K562 (cell line): ENCODE measurements around the gene MBD2. TPM values are rescaled to one million over a fixed set of nuclear protein-coding genes. Genes with fewer than 3 reads are reported as not detected.
"Not testable (repeated sequence)": the region's sequence is repeated elsewhere in the genome, so short reads cannot be mapped to it uniquely, and the experiment has no call there.

Experiments
- ATAC-seq: fragments of 200-7000 bp; cut with Tn5 transposase; 3 replicates; pipeline ENCODE4 v1.9.1; 2020; ENCODE audit warnings: moderate library complexity
- BruUV-seq: library from RNA; stranded (reverse); fragments of 400-500 nt; replicated peaks from 2 replicates; lab custom pipeline; 2021; lab: Mats Ljungman, UMichigan
- CTCF ChIA-PET: fragments of 300-600 bp; formaldehyde crosslinking; extraction: SDS; loops from one replicate; lab custom pipeline; 2021; ENCODE audit warnings: low intra/inter-chr PET ratio; lab: Yijun Ruan, JAX
- POLR2A ChIA-PET: fragments of 300-600, 350-650 bp; sonication (Branson Sonifier 250); formaldehyde crosslinking; extraction: SDS; loops from one replicate; lab custom pipeline; 2021; ENCODE audit warnings: antibody characterized with exemption, inconsistent platforms; lab: Yijun Ruan, JAX
- DNase-seq, 4 experiments: peaks; one replicate each; pipeline versions ENCODE4 v3.0.0 to v3.0.0-alpha.2; 2011 to 2018; ENCODE audit warnings: low spot score in 3 of 4, mixed read lengths in 3 of 4; ENCODE audit errors: extremely low read depth in 1 of 4
- FAIRE-seq: peaks from 2 replicates; lab custom pipeline; 2011; peaks lifted over from hg19 to GRCh38; lab: Jason Lieb, UNC
- H2AFZ ChIP-seq: 2 replicates; pipeline ENCODE4 v1.6.0; 2011; ENCODE audit warnings: low read depth, low read length, control low read depth, inconsistent platforms
- H3K27ac ChIP-seq: fragments of 200-600 bp; 3 replicates; pipeline ENCODE4 v1.8.0; 2011; ENCODE audit warnings: low read depth, mild to moderate bottlenecking, control low read depth, inconsistent platforms, low read length, moderate library complexity, mixed read lengths; ENCODE audit errors: extremely low read depth
- H3K27me3 ChIP-seq, 2 experiments: fragments of 300-600 bp in 1 of 2; 2 replicates in 1 of 2; 3 replicates in 1 of 2; pipeline versions ENCODE4 v1.6.0 to v1.8.0; 2011; ENCODE audit warnings: inconsistent platforms in 2 of 2, low read length in 2 of 2, mild to moderate bottlenecking in 1 of 2, mixed read lengths in 1 of 2, moderate library complexity in 1 of 2; ENCODE audit not compliant: control insufficient read depth in 2 of 2, insufficient read depth in 2 of 2
- H3K36me3 ChIP-seq: fragments of 300-600 bp; 3 replicates; pipeline ENCODE4 v1.8.0; 2011; ENCODE audit warnings: mild to moderate bottlenecking, low read length, inconsistent platforms; ENCODE audit not compliant: control insufficient read depth, insufficient read depth
- H3K4me1 ChIP-seq, 2 experiments: fragments of 200-600 bp in 1 of 2; replicated peaks in 1 of 2; 2 replicates in 1 of 2; 3 replicates in 1 of 2; pipeline versions ENCODE4 v1.5.1 to v1.8.0; 2011; ENCODE audit warnings: inconsistent platforms in 2 of 2, low read length in 2 of 2, mild to moderate bottlenecking in 1 of 2, mixed read lengths in 1 of 2, moderate library complexity in 1 of 2; ENCODE audit not compliant: control insufficient read depth in 2 of 2, insufficient read depth in 2 of 2
- H3K4me2 ChIP-seq: 2 replicates; pipeline ENCODE4 v1.6.1; 2011; ENCODE audit warnings: low read length, control low read depth, inconsistent platforms, mixed read lengths; ENCODE audit not compliant: insufficient read depth
- H3K4me3 ChIP-seq: fragments of 200-600 bp; sonication (generic), shearing (Covaris generic); 2 replicates; pipeline ENCODE4 v1.5.1; 2016; ENCODE audit warnings: control low read depth, inconsistent platforms
- H3K79me2 ChIP-seq: fragments of 200-600 bp; 3 replicates; pipeline ENCODE4 v1.8.0; 2011; ENCODE audit warnings: low read length, inconsistent platforms; ENCODE audit not compliant: control insufficient read depth, insufficient read depth
- H3K9ac ChIP-seq, 2 experiments: 2 replicates each; pipeline versions ENCODE4 v1.6.0 to v1.6.1; 2011; ENCODE audit warnings: low read depth in 2 of 2, low read length in 2 of 2, control low read depth in 1 of 2, inconsistent platforms in 1 of 2, mild to moderate bottlenecking in 1 of 2, mixed read lengths in 1 of 2; ENCODE audit not compliant: insufficient read depth in 1 of 2
- H3K9me1 ChIP-seq: one replicate; pipeline ENCODE4 v1.6.0; 2011; ENCODE audit warnings: inconsistent platforms, mild to moderate bottlenecking, low read length, moderate library complexity; ENCODE audit not compliant: control insufficient read depth, insufficient read depth
- H3K9me3 ChIP-seq: replicated peaks from 2 replicates; pipeline ENCODE4 v1.5.1; 2011; ENCODE audit warnings: low read depth, low read length, inconsistent platforms; ENCODE audit not compliant: control insufficient read depth, insufficient read depth
- H4K20me1 ChIP-seq: replicated peaks from 2 replicates; pipeline ENCODE4 v1.6.1; 2011; ENCODE audit warnings: low read length, inconsistent platforms, mixed read lengths; ENCODE audit not compliant: control insufficient read depth, insufficient read depth
- CREM ChIP-seq: IDR thresholded peaks from 2 replicates; pipeline ENCODE4 v1.6.1; 2014; ENCODE audit warnings: antibody characterized with exemption, low read depth
- GABPA ChIP-seq: fragments of 200-800 bp; sonication (Bioruptor generic); conservative IDR thresholded peaks from 2 replicates; pipeline ENCODE4 v1.6.1; 2016; ENCODE audit warnings: low read depth, missing genetic modification characterization, missing compliant biosample characterization
- HDAC8 ChIP-seq: fragments of 450-650 bp; IDR thresholded peaks from 2 replicates; pipeline ENCODE4 v1.6.1; 2016; ENCODE audit warnings: mild to moderate bottlenecking, missing genetic modification characterization, moderate library complexity, missing compliant biosample characterization
- RAD21 ChIP-seq, 2 experiments: fragments of 250-450 bp in 1 of 2; fragments of 450-650 bp in 1 of 2; sonication (Bioruptor Pico) in 1 of 2; formaldehyde crosslinking in 1 of 2; IDR thresholded peaks in 1 of 2; conservative IDR thresholded peaks in 1 of 2; 2 replicates each; pipeline versions ENCODE4 v1.4.0 to v1.8.0; 2020 to 2022; ENCODE audit warnings: mild to moderate bottlenecking in 2 of 2, moderate library complexity in 1 of 2
- TOE1 ChIP-seq, 2 experiments: fragments of 450-650 bp in 1 of 2; sonication (generic) in 1 of 2; formaldehyde crosslinking in 1 of 2; IDR thresholded peaks; 2 replicates each; pipeline versions ENCODE4 v1.7.1 to v1.8.0; 2016 to 2022; ENCODE audit warnings: borderline replicate concordance in 2 of 2, mild to moderate bottlenecking in 2 of 2, antibody characterized with exemption in 1 of 2, inconsistent platforms in 1 of 2, low read depth in 1 of 2, missing genetic modification reagents in 1 of 2, moderate library complexity in 1 of 2
- ZNF232 ChIP-seq: sonication (generic); formaldehyde crosslinking; IDR thresholded peaks from 2 replicates; pipeline ENCODE4 v1.8.0; 2022; ENCODE audit warnings: mild to moderate bottlenecking, missing genetic modification reagents
- ZNF584 ChIP-seq: fragments of 200-800 bp; sonication (Bioruptor generic); IDR thresholded peaks from 2 replicates; pipeline ENCODE4 v1.6.1; 2016; ENCODE audit warnings: low read depth, mild to moderate bottlenecking, missing genetic modification characterization, missing compliant biosample characterization
- WGBS: fragments of 100-300 bp; shearing (Covaris generic); methylation state at CpG from one replicate; pipeline ENCODE4 v1.1.6; 2016; ENCODE audit warnings: low coverage, mixed read lengths; ENCODE audit not compliant: insufficient coverage; ENCODE audit errors: missing lambda C conversion rate; 5-methylcytosine and 5-hydroxymethylcytosine counted together
- in situ Hi-C: fragments of 300-500 bp; cut with MboI; formaldehyde crosslinking; loops from 4 replicates; pipeline ENCODE4 v1.15.0; 2018; ENCODE audit warnings: inconsistent platforms, mixed read lengths
- intact Hi-C: fragments of 100-400 bp; cut with micrococcal nuclease; formaldehyde crosslinking; loops from 2 replicates; pipeline ENCODE4 v1.14.2; 2022
- polyA plus RNA-seq, 8 experiments: library from polyadenylated mRNA; depleted of rRNA in 4 of 8; stranded (reverse) in 5 of 8; unstranded in 3 of 8; fragments of >200 nt; fragmentation: Nextera tagmentation in 2 of 8; fragmentation: Illumina TruSeq in 1 of 8; extraction: Ambion mirVana in 2 of 8; extraction: Trizol in 1 of 8; gene quantifications; 2 replicates each; pipeline versions ENCODE4 v1.2.1 to v1.2.3, GENCODE V29; 2011 to 2014; ENCODE audit warnings: inconsistent platforms in 1 of 8, missing spikeins in 1 of 8
- total RNA-seq, 7 experiments: library from RNA; depleted of rRNA in 6 of 7; stranded (reverse); fragments of >200 nt in 6 of 7; fragmentation: Illumina TruSeq in 2 of 7; extraction: Trizol in 2 of 7; gene quantifications; 2 replicates each; pipeline versions ENCODE4 v1.2.1 to v1.2.3, GENCODE V29; 2011 to 2021; ENCODE audit warnings: low replicate concordance in 1 of 7
- TF ChIP-seq, protein P1 (sequence below), 3 experiments: IDR thresholded peaks in 2 of 3; conservative IDR thresholded peaks in 1 of 3; 2 replicates each; pipeline ENCODE4 v1.5.1; 2011 to 2012; ENCODE audit warnings: low read length in 3 of 3, mild to moderate bottlenecking in 3 of 3, control low read depth in 2 of 3, improper control_type of control experiment in 1 of 3, inconsistent platforms in 1 of 3, low read depth in 1 of 3, mixed read lengths in 1 of 3, moderate library complexity in 1 of 3; ENCODE audit not compliant: insufficient read depth in 2 of 3

The MBD2 gene
- total and polyA plus RNA-seq, 9 of the 15 experiments (the other 6 are each of a cell fraction or from before 2014, with no cell fraction given) = 4.4 to 40.2 (median 13.9) TPM

- intact Hi-C loops (loop anchor here (10.0 kb wide), 1 partner anchor 559 kb away; no protein-coding TSS in a partner anchor), in situ Hi-C loops (loop anchor here (25.0 kb wide), 1 partner anchor 562 kb away; no protein-coding TSS in a partner anchor)
- H3K9me3 ChIP-seq, CTCF ChIA-PET, FAIRE-seq, DNase-seq, H3K9ac ChIP-seq, H3K79me2 ChIP-seq, H3K27ac ChIP-seq, BruUV-seq, POLR2A ChIA-PET, H3K36me3 ChIP-seq, ATAC-seq, H3K4me2 ChIP-seq, H3K4me3 ChIP-seq, H2AFZ ChIP-seq: not testable (repeated sequence)
- WGBS = 0% methylated on average over 2 of the region's 4 CpGs
- peak; percentile 42 for TF ChIP-seq GABPA (tag)
- TF ChIP-seq, all 486 proteins: peak for 1; not testable (repeated sequence) for 485
- not testable (repeated sequence) for H3K27me3 ChIP-seq, H3K9me1 ChIP-seq, H4K20me1 ChIP-seq, H3K4me1 ChIP-seq
These were observed 100.6 kb downstream of the MBD2 start for GRCh38 chr18:54123720-54124440.

DNA sequence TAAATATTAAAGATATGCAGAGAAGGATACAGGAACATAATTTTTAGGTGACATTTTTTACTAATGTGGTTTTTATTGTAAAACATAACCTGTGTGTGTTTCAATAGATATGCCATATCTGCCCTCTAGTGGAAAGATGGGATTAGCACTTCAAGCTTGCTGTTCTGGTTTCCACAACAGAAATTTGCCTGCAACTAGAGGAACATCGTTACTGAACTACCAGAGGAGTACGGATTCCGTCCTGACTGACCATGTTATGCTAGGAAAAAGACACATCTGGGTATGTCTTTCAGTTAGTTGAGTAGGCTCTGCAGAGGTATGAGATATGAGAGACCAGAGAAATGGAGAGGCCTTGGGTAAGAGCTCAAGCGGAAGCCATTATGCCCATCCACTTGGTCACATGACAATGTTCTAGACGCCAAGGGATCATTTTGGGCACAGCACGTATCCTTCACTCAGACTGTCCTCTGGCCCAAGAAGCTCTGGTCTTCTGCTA lies 104.9 kb downstream of the MBD2 start:
- H3K79me2 ChIP-seq = no peaks in the 10 kb centered on the region
- in situ Hi-C loops = loop anchor here (25.0 kb wide), 1 partner anchor 557 kb away; no protein-coding TSS in a partner anchor
- DNase-seq (peak; percentile 11 to 44 (median 20)), ATAC-seq (peak; percentile 88), FAIRE-seq (peak; percentile 86)
- H3K4me3 ChIP-seq = no peak overlapping the region
- no peaks in the 10 kb centered on the region for H4K20me1 ChIP-seq
- peak overlapping the region; percentile 81 for H2AFZ ChIP-seq
- POLR2A ChIA-PET = no interaction called here
- H3K9me1 ChIP-seq = no peaks in the 10 kb centered on the region
- BruUV-seq = no TSS peak
- no peak overlapping the region; a peak in 1 of 4 replicates for H3K9ac ChIP-seq
- no peaks in the 10 kb centered on the region for H3K36me3 ChIP-seq
- no peaks in the 10 kb centered on the region for H3K4me1 ChIP-seq
- intact Hi-C loops = loop anchor here (10.0 kb wide), 1 partner anchor 555 kb away; no protein-coding TSS in a partner anchor
- H3K9me3 ChIP-seq = no peaks in the 10 kb centered on the region
- H3K27me3 ChIP-seq = no peaks in the 10 kb centered on the region
- CTCF ChIA-PET = interaction anchor here (1.1 kb wide), 1 partner anchor 551 kb away, joined by 3 read pairs; no protein-coding TSS in a partner anchor
- H3K27ac ChIP-seq = no peak overlapping the region
- H3K4me2 ChIP-seq = peak overlapping the region; percentile 38; the same call in 1 of the 2 replicates
- 2% methylated on average over 5 of the region's 6 CpGs for WGBS
- peak; percentile 77 to 79 for TF ChIP-seq RAD21 (CRISPR knock-in tag; conservative IDR thresholded peaks at IDR 0.05 in 1 of 2, IDR thresholded peaks at IDR 0.05 in 1 of 2)
- TF ChIP-seq ZNF232 (CRISPR knock-in tag) = no peak
- TF ChIP-seq, protein P1, sequence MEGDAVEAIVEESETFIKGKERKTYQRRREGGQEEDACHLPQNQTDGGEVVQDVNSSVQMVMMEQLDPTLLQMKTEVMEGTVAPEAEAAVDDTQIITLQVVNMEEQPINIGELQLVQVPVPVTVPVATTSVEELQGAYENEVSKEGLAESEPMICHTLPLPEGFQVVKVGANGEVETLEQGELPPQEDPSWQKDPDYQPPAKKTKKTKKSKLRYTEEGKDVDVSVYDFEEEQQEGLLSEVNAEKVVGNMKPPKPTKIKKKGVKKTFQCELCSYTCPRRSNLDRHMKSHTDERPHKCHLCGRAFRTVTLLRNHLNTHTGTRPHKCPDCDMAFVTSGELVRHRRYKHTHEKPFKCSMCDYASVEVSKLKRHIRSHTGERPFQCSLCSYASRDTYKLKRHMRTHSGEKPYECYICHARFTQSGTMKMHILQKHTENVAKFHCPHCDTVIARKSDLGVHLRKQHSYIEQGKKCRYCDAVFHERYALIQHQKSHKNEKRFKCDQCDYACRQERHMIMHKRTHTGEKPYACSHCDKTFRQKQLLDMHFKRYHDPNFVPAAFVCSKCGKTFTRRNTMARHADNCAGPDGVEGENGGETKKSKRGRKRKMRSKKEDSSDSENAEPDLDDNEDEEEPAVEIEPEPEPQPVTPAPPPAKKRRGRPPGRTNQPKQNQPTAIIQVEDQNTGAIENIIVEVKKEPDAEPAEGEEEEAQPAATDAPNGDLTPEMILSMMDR (IDR thresholded peaks at IDR 0.05 in 2 of 3, conservative IDR thresholded peaks at IDR 0.05 in 1 of 3; ENCODE audit: insufficient read depth in 2 of 3, low read depth in 1 of 3, low read length in 3 of 3) = peak; percentile 19 to 70 (median 58); a peak in 4 of 6 replicates
- TF ChIP-seq TOE1 (IDR thresholded peaks at IDR 0.05; ENCODE audit: borderline replicate concordance) = peak; percentile 44; the same call in 1 of the 2 replicates
- TF ChIP-seq TOE1 (CRISPR knock-in tag; IDR thresholded peaks at IDR 0.05; ENCODE audit: borderline replicate concordance, low read depth) = no peak
- TF ChIP-seq CREM = no peak
- no peak for TF ChIP-seq HDAC8 (tag)
- TF ChIP-seq ZNF584 = 0 out of 2 replicates have a peak, but pooled peaks have one; percentile 47
